Heart left ventricle (tissue), 13 donors: Measurements from ENCODE around the gene DAGLA.

ENCODE experiments used
- POLR2A ChIP-seq, 2 donors: fragments of 450-650 bp; IDR thresholded peaks; one replicate each; pipeline ENCODE4 v1.6.1; 2017; ENCODE audit warnings: antibody characterized with exemption in 2 of 2, mild to moderate bottlenecking in 2 of 2, moderate library complexity in 2 of 2
- TF ChIP-seq, protein P1 (sequence below), 12 donors: fragments of 200-600 bp; sonication (generic) in 4 of 12; IDR thresholded peaks; one replicate each; pipeline versions ENCODE4 v1.5.0 to v1.8.0; 2018 to 2022; ENCODE audit warnings: antibody characterized with exemption in 12 of 12, mild to moderate bottlenecking in 5 of 12
- donor health status: ischemic (EF 13 %, LVEDD 7.1; RV severe dilation, severe dysfunction).
- donor health status: DM: no; HTN: yes; CAD: no.
- donor health status: DM: no; HTN: no; CAD: no.
- donor health status: ischemic (EF 25% LVEDD 6.9; RV normal size, moderate dysfunction).
- donor health status: ischemic (EF 25% LVEDD 5.7; RV mildly dilated, moderate dysfunction).
- donor health status: ischemic (EF 35%, LVEDD 5.7; RV mildly dilated, moderate dysfunction).
- donor health status: nonischemic (EF 11% LVEDD 7.7; RV severe dilation, severe dysfunction).
- donor health status: DM: yes; HTN: yes; CAD: no.
- donor health status: PGD.
- donor health status: ischemic (EF 29% LVEDD 5.4; RV normal size, mild dysfunction).
- donor health status: nonischemic (EF 23%, LVEDD 6.1; RV moderate dilation, normal function).

DNA sequence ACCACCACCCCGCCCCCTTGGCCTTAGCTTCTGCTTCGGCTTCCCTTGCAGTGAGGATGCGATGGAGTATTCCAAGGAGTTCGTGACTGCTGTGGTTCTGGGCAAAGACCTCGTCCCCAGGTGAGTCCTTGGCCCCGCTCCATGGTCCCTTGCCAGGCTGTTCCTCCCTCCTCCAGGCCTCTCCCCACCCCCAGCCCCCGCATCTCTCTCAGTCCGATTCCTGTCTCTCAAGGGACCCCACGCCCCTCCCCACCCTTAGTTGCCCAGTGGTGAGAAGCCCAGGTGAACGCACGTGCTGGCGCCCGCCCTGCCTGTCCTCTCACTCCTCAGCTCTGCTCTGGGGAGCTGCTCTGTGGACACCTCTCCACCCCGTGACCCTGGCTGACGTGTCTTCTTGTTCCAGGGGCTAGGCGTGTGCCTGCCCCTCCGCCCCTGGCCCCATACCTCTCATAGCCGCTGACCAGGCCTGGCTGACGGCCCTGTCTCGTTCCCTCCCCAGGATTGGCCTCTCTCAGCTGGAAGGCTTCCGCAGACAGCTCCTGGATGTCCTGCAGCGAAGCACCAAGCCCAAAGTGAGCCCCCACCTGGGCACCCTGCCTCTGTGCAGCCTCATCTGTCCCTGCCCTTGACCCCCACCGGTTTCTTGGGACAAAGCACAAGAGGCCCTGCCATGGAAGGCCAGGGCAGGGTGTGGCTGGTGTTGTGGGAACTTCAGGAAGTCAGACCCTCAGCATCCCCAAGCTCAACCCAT lies 57.6 kb downstream of the DAGLA start:
- TF ChIP-seq, protein P1, sequence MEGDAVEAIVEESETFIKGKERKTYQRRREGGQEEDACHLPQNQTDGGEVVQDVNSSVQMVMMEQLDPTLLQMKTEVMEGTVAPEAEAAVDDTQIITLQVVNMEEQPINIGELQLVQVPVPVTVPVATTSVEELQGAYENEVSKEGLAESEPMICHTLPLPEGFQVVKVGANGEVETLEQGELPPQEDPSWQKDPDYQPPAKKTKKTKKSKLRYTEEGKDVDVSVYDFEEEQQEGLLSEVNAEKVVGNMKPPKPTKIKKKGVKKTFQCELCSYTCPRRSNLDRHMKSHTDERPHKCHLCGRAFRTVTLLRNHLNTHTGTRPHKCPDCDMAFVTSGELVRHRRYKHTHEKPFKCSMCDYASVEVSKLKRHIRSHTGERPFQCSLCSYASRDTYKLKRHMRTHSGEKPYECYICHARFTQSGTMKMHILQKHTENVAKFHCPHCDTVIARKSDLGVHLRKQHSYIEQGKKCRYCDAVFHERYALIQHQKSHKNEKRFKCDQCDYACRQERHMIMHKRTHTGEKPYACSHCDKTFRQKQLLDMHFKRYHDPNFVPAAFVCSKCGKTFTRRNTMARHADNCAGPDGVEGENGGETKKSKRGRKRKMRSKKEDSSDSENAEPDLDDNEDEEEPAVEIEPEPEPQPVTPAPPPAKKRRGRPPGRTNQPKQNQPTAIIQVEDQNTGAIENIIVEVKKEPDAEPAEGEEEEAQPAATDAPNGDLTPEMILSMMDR (IDR thresholded peaks at IDR 0.05), result no peak
- TF ChIP-seq POLR2A (IDR thresholded peaks at IDR 0.05), result no peak
